ENCODE measurements around the gene PTPN6. TPM values are rescaled to one million over a fixed set of nuclear protein-coding genes. Genes with fewer than 3 reads are reported as not detected.
A peak's percentile ranks its signal among the peaks of the same experiment; 100 is the strongest.

PTPN6 gene
- total and polyA plus RNA-seq, 3 experiments from 2014 or later, result 379 to 460 (median 456) TPM

GRCh38 chr12:6939191-6939540 is 12.0 kb upstream of the PTPN6 start:
- Mint-ChIP-seq H3K9me3 (no peaks in the 10 kb centered on the region), H3K27me3 (peaks cover 0 to 6% of the 10 kb centered on the region in 2 donors), H3K4me1 (peaks cover 31 to 50% (median 41%) of the 10 kb centered on the region in 3 donors), H3K27ac (peak overlapping the region; percentile 12 to 92 (median 87)), H3K36me3 (peaks cover 0 to 41% (median 2%) of the 10 kb centered on the region in 3 donors), H3K4me3 (peak overlapping the region in 5 of 7 donors; percentile 33 to 79 (median 74))
- no peaks in the 10 kb centered on the region for H3K27me3 ChIP-seq (ENCODE audit: insufficient read depth, low read length, poor library complexity, severe bottlenecking)
- CTCF ChIA-PET, result interaction anchor here (1.2 to 22.6 kb wide), 9 partner anchors 11 to 70 kb away, joined by 3 to 815 read pairs (median 25); partner anchors contain the start of genes ATN1, ENO2, PTPN6 and SPSB2
- no peaks in the 10 kb centered on the region for H3K36me3 ChIP-seq (ENCODE audit: insufficient read depth, low read length)
- POLR2A ChIA-PET, result interaction anchor here (1.9 kb wide), 1 partner anchor 20 kb away, joined by 5 read pairs; no protein-coding TSS in a partner anchor
- H3K9me3 ChIP-seq (ENCODE audit: low read length), result no peaks in the 10 kb centered on the region
- H3K4me3 ChIP-seq (ENCODE audit: low read length), result no peak overlapping the region
- peaks cover 29% of the 10 kb centered on the region for H3K4me1 ChIP-seq (ENCODE audit: insufficient read depth, low read length)
- DNase-seq, result no peak
- H3K27ac ChIP-seq (ENCODE audit: low read depth, low read length), result no peak overlapping the region

GRCh38 chr12:6941267-6941666 is 9.9 kb upstream of the PTPN6 start:
- Histone ChIP-seq H3K27me3 (ENCODE audit: insufficient read depth, low read length, poor library complexity, severe bottlenecking) (no peaks in the 10 kb centered on the region), H3K36me3 (ENCODE audit: insufficient read depth, low read length) (no peaks in the 10 kb centered on the region), H3K9me3 (ENCODE audit: low read length) (no peaks in the 10 kb centered on the region), H3K27ac (ENCODE audit: low read depth, low read length) (no peak overlapping the region), H3K4me1 (ENCODE audit: insufficient read depth, low read length) (peaks cover 40% of the 10 kb centered on the region), H3K4me3 (ENCODE audit: low read length) (no peak overlapping the region)
- Mint-ChIP-seq H3K4me3 (no peak overlapping the region), H3K27ac (peak overlapping the region in 2 of 8 donors; percentile 62 to 68), H3K9me3 (no peaks in the 10 kb centered on the region), H3K36me3 (peaks cover 0 to 31% (median 0%) of the 10 kb centered on the region in 3 donors), H3K27me3 (peaks cover 0 to 6% of the 10 kb centered on the region in 2 donors), H3K4me1 (peaks cover 47 to 54% (median 54%) of the 10 kb centered on the region in 3 donors)
- ChIA-PET CTCF (interaction anchor here (0.8 to 22.6 kb wide), 8 partner anchors 9 to 167 kb away, joined by 3 to 815 read pairs (median 18); partner anchors contain the start of genes ATN1, ENO2, LPCAT3 and PTPN6), POLR2A (interaction anchor here (1.0 to 1.7 kb wide), 2 partner anchors 24 to 28 kb away, joined by 3 to 4 read pairs; no protein-coding TSS in a partner anchor)
- DNase-seq, result no peak

DNA sequence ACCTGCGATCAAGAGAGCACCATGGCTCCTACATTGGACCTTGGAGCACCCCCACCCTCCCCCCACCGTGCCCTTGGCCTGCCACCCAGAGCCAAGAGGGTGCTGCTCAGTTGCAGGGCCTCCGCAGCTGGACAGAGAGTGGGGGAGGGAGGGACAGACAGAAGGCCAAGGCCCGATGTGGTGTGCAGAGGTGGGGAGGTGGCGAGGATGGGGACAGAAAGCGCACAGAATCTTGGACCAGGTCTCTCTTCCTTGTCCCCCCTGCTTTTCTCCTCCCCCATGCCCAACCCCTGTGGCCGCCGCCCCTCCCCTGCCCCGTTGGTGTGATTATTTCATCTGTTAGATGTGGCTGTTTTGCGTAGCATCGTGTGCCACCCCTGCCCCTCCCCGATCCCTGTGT is 9.4 kb upstream of the PTPN6 start:
- peaks cover 47 to 54% (median 54%) of the 10 kb centered on the region in 3 donors for H3K4me1 Mint-ChIP-seq
- no peak overlapping the region for H3K27ac ChIP-seq (ENCODE audit: low read depth, low read length)
- peaks cover 0 to 26% (median 0%) of the 10 kb centered on the region in 3 donors for H3K36me3 Mint-ChIP-seq
- H3K36me3 ChIP-seq (ENCODE audit: insufficient read depth, low read length), result no peaks in the 10 kb centered on the region
- CTCF ChIA-PET, result interaction anchor here (0.8 to 22.6 kb wide), 6 partner anchors 9 to 76 kb away, joined by 3 to 815 read pairs (median 32); partner anchors contain the start of genes ATN1, LPCAT3, PTPN6 and SPSB2
- H3K4me3 Mint-ChIP-seq, result peak overlapping the region in 1 of 7 donors; percentile 9
- H3K4me1 ChIP-seq (ENCODE audit: insufficient read depth, low read length), result peaks cover 42% of the 10 kb centered on the region
- H3K9me3 Mint-ChIP-seq, result no peaks in the 10 kb centered on the region
- H3K27ac Mint-ChIP-seq, result peak overlapping the region in 3 of 8 donors; percentile 21 to 100 (median 94)
- POLR2A ChIA-PET, result interaction anchor here (1.0 to 1.7 kb wide), 2 partner anchors 23 to 27 kb away, joined by 3 to 4 read pairs; no protein-coding TSS in a partner anchor
- no peaks in the 10 kb centered on the region for H3K9me3 ChIP-seq (ENCODE audit: low read length)
- DNase-seq, result no peak
- no peak overlapping the region for H3K4me3 ChIP-seq (ENCODE audit: low read length)
- peaks cover 0 to 6% of the 10 kb centered on the region in 2 donors for H3K27me3 Mint-ChIP-seq
- no peaks in the 10 kb centered on the region for H3K27me3 ChIP-seq (ENCODE audit: insufficient read depth, low read length, poor library complexity, severe bottlenecking)

- H3K27ac ChIP-seq (ENCODE audit: low read depth, low read length), result peak overlapping the region; percentile 96
- H3K4me1 ChIP-seq (ENCODE audit: insufficient read depth, low read length), result peaks cover 42% of the 10 kb centered on the region
- ChIA-PET CTCF (interaction anchor here (1.9 to 22.6 kb wide), 4 partner anchors 16 to 70 kb away, joined by 6 to 815 read pairs (median 46); partner anchors contain the start of genes ATN1 and SPSB2), POLR2A (interaction anchor here (1.7 to 10.6 kb wide), 3 partner anchors 18 to 76 kb away, joined by 4 to 481 read pairs (median 21); partner anchors contain the start of gene LPCAT3)
- peaks cover 49 to 57% (median 57%) of the 10 kb centered on the region in 3 donors for H3K4me1 Mint-ChIP-seq
- no peaks in the 10 kb centered on the region for H3K36me3 ChIP-seq (ENCODE audit: insufficient read depth, low read length)
- H3K27ac Mint-ChIP-seq, result peak overlapping the region; percentile 82 to 100 (median 96)
- no peak overlapping the region for H3K4me3 ChIP-seq (ENCODE audit: low read length)
- peak in 1 of 5 donors; percentile 58 for DNase-seq
- no peaks in the 10 kb centered on the region for H3K9me3 ChIP-seq (ENCODE audit: low read length)
- H3K27me3 Mint-ChIP-seq, result peaks cover 0 to 6% of the 10 kb centered on the region in 2 donors
- H3K9me3 Mint-ChIP-seq, result no peaks in the 10 kb centered on the region
- H3K36me3 Mint-ChIP-seq, result peaks cover 0 to 24% (median 0%) of the 10 kb centered on the region in 3 donors
- no peaks in the 10 kb centered on the region for H3K27me3 ChIP-seq (ENCODE audit: insufficient read depth, low read length, poor library complexity, severe bottlenecking)
- H3K4me3 Mint-ChIP-seq, result peak overlapping the region in 1 of 7 donors; percentile 28
Observed at GRCh38 chr12:6942331-6942665, 8.9 kb upstream of the PTPN6 start.

DNA sequence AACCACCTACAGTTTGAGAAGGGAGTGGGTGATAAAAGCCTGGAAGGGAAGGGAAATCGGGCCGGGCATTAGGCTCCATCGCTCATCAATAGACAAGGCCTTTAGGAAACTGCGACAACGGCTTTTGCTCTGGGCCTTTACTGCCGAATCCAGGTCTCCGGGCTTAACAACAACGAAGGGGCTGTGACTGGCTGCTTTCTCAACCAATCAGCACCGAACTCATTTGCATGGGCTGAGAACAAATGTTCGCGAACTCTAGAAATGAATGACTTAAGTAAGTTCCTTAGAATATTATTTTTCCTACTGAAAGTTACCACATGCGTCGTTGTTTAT is 7.8 kb upstream of the PTPN6 start:
- H3K4me1 Mint-ChIP-seq, result peaks cover 55 to 62% (median 60%) of the 10 kb centered on the region in 3 donors

GRCh38 chr12:6943722-6944380 is 7.3 kb upstream of the PTPN6 start, which contains the start of the genes C12orf57 and RNU7-1:
TSS of gene C12orf57 (plus strand) at chr12:6944022. CDS start at chr12:6944122, 100 bp downstream.
TSS of gene RNU7-1 (plus strand) at chr12:6943816.
- Mint-ChIP-seq H3K27ac (peak within 1 kb of the TSS; percentile 94 to 100 (median 99)), H3K27me3 (peaks cover 0 to 6% of the 10 kb centered on the region in 2 donors), H3K4me1 (peaks cover 56 to 67% (median 64%) of the 10 kb centered on the region in 3 donors), H3K4me3 (peak within 1 kb of the TSS; percentile 87 to 98 (median 94)), H3K36me3 (peaks cover 0 to 24% (median 0%) of the 10 kb centered on the region in 3 donors), H3K9me3 (no peaks in the 10 kb centered on the region)
- ChIA-PET POLR2A (interaction anchor here (0.5 to 10.6 kb wide), 16 partner anchors 9 to 220 kb away, joined by 3 to 481 read pairs (median 10); partner anchors contain the start of genes ATN1, CDCA3, COPS7A and EMG1), CTCF (interaction anchor here (0.8 to 22.6 kb wide), 20 partner anchors 9 to 323 kb away, joined by 3 to 815 read pairs (median 8); partner anchors contain the start of genes ATN1, C1RL, EMG1 and ENO2)
- H3K27ac ChIP-seq (ENCODE audit: low read depth, low read length), result peak within 1 kb of the TSS; percentile 96
- no peaks in the 10 kb centered on the region for H3K9me3 ChIP-seq (ENCODE audit: low read length)
- H3K4me1 ChIP-seq (ENCODE audit: insufficient read depth, low read length), result peaks cover 51% of the 10 kb centered on the region
- H3K4me3 ChIP-seq (ENCODE audit: low read length), result peak within 1 kb of the TSS; percentile 72
- H3K27me3 ChIP-seq (ENCODE audit: insufficient read depth, low read length, poor library complexity, severe bottlenecking), result no peaks in the 10 kb centered on the region
- no peaks in the 10 kb centered on the region for H3K36me3 ChIP-seq (ENCODE audit: insufficient read depth, low read length)
- DNase-seq, result peak; percentile 58 to 89 (median 86)

More for the DNA sequence above, 7.8 kb upstream of the PTPN6 start:
- Histone ChIP-seq H3K4me3 (ENCODE audit: low read length) (peak overlapping the region; percentile 72), H3K36me3 (ENCODE audit: insufficient read depth, low read length) (no peaks in the 10 kb centered on the region), H3K27me3 (ENCODE audit: insufficient read depth, low read length, poor library complexity, severe bottlenecking) (no peaks in the 10 kb centered on the region), H3K9me3 (ENCODE audit: low read length) (no peaks in the 10 kb centered on the region), H3K4me1 (ENCODE audit: insufficient read depth, low read length) (peaks cover 49% of the 10 kb centered on the region), H3K27ac (ENCODE audit: low read depth, low read length) (peak overlapping the region; percentile 96)
- POLR2A ChIA-PET, result interaction anchor here (1.1 to 10.6 kb wide), 15 partner anchors 9 to 219 kb away, joined by 4 to 481 read pairs (median 11); partner anchors contain the start of genes ATN1, CDCA3, COPS7A and EMG1
- Mint-ChIP-seq H3K36me3 (peaks cover 0 to 24% (median 0%) of the 10 kb centered on the region in 3 donors), H3K9me3 (no peaks in the 10 kb centered on the region), H3K27ac (peak overlapping the region; percentile 94 to 100 (median 99)), H3K4me3 (peak overlapping the region; percentile 87 to 98 (median 94)), H3K27me3 (peaks cover 0 to 6% of the 10 kb centered on the region in 2 donors)
- DNase-seq, result peak in 4 of 5 donors; percentile 70 to 91 (median 82)
- CTCF ChIA-PET, result interaction anchor here (0.9 to 22.6 kb wide), 16 partner anchors 9 to 322 kb away, joined by 3 to 815 read pairs (median 10); partner anchors contain the start of genes ATN1, C1RL, EMG1 and ENO2

GRCh38 chr12:6944381-6945186 is 6.6 kb upstream of the PTPN6 start:
- Mint-ChIP-seq H3K36me3 (peaks cover 0 to 22% (median 0%) of the 10 kb centered on the region in 3 donors), H3K27me3 (peaks cover 0 to 5% of the 10 kb centered on the region in 2 donors), H3K4me3 (peak overlapping the region; percentile 87 to 98 (median 94)), H3K27ac (peak overlapping the region; percentile 94 to 100 (median 99)), H3K4me1 (peaks cover 60 to 67% (median 67%) of the 10 kb centered on the region in 3 donors), H3K9me3 (no peaks in the 10 kb centered on the region)
- no peaks in the 10 kb centered on the region for H3K36me3 ChIP-seq (ENCODE audit: insufficient read depth, low read length)
- H3K4me1 ChIP-seq (ENCODE audit: insufficient read depth, low read length), result peaks cover 58% of the 10 kb centered on the region
- H3K9me3 ChIP-seq (ENCODE audit: low read length), result no peaks in the 10 kb centered on the region
- H3K27ac ChIP-seq (ENCODE audit: low read depth, low read length), result peak overlapping the region; percentile 96
- CTCF ChIA-PET, result interaction anchor here (0.6 to 22.6 kb wide), 23 partner anchors 8 to 323 kb away, joined by 3 to 815 read pairs (median 6); partner anchors contain the start of genes ATN1, C1RL, EMG1 and ENO2
- H3K4me3 ChIP-seq (ENCODE audit: low read length), result peak overlapping the region; percentile 72
- peak; percentile 73 to 93 (median 84) for DNase-seq
- POLR2A ChIA-PET, result interaction anchor here (0.5 to 10.6 kb wide), 18 partner anchors 8 to 220 kb away, joined by 3 to 481 read pairs (median 9); partner anchors contain the start of genes ATN1, CDCA3, COPS7A and EMG1
- H3K27me3 ChIP-seq (ENCODE audit: insufficient read depth, low read length, poor library complexity, severe bottlenecking), result no peaks in the 10 kb centered on the region
